Measurements from ENCODE around the gene TTLL6. TPM values are rescaled to one million over a fixed set of nuclear protein-coding genes. Genes with fewer than 3 reads are reported as not detected.

The TTLL6 gene
- total and polyA plus RNA-seq, 2 donors (not counting 3 experiments of a cell fraction or from before 2014, with no cell fraction given) = not detected

- DNase-seq (ENCODE audit: low read depth, low spot score) = no peak
- ChIA-PET CTCF (interaction anchor here (0.7 to 10.7 kb wide), 38 partner anchors 9 to 636 kb away, joined by 3 to 312 read pairs (median 5); partner anchors contain the start of genes ATP5MC1, HOXB13 and PRAC2), POLR2A (no interaction called here)
- H3K4me2 ChIP-seq (ENCODE audit: insufficient read depth, low read length) = no peak overlapping the region
- H3K27me3 ChIP-seq (ENCODE audit: control insufficient read depth in 2 of 2, insufficient read depth in 2 of 2, low read length in 2 of 2) = peaks cover 9 to 16% of the 10 kb centered on the region in 2 experiments
- H4K20me1 ChIP-seq (replicated peaks; ENCODE audit: control insufficient read depth, extremely low read depth, insufficient read depth, low read length) = no peaks in the 10 kb centered on the region
- no peaks in the 10 kb centered on the region for H3K4me1 ChIP-seq (ENCODE audit: control insufficient read depth, extremely low read depth, insufficient read depth, low read length)
- no peak overlapping the region for H3K9ac ChIP-seq (replicated peaks; ENCODE audit: extremely low read depth, insufficient read depth, low read length)
- H3K79me2 ChIP-seq (ENCODE audit: control insufficient read depth, insufficient read depth, low read length) = no peaks in the 10 kb centered on the region
- H3K9me1 ChIP-seq (replicated peaks; ENCODE audit: control insufficient read depth, extremely low read depth, insufficient read depth, low read length) = no peaks in the 10 kb centered on the region
- no peak overlapping the region for H3K27ac ChIP-seq (ENCODE audit: insufficient read depth, low read depth, low read length)
- no peak overlapping the region for H2AFZ ChIP-seq (ENCODE audit: low read depth, low read length)
- BruUV-seq (replicated peaks) = no TSS peak
- H3K36me3 ChIP-seq (ENCODE audit: control insufficient read depth in 2 of 2, extremely low read depth in 1 of 2, insufficient read depth in 2 of 2, low read length in 2 of 2) = no peaks in the 10 kb centered on the region
- intact Hi-C loops (cut with micrococcal nuclease) = loop anchor here (1.0 kb wide), 3 partner anchors 66 to 119 kb away; no protein-coding TSS in a partner anchor
- dilution Hi-C loops (cut with MboI; ENCODE audit: extremely low pct_ligation_motif_present, low sequenced_read_pairs) = no loop called here
- TF ChIP-seq FOS (IDR thresholded peaks at IDR 0.05; ENCODE audit: borderline replicate concordance, insufficient read depth, low read length) (no peak), EZH2 (IDR thresholded peaks at IDR 0.05; ENCODE audit: borderline replicate concordance, low read depth, low read length, severe bottlenecking) (peak; percentile 37)
- no peak for FAIRE-seq
- no peaks in the 10 kb centered on the region for H3K9me3 ChIP-seq (replicated peaks; ENCODE audit: control insufficient read depth, insufficient read depth, low read length)
- H3K4me3 ChIP-seq (replicated peaks in 1 of 3; ENCODE audit: insufficient read depth in 1 of 3, low read depth in 1 of 3, low read length in 3 of 3) = no peak overlapping the region
These were observed 26.4 kb downstream of the TTLL6 start for GRCh38 chr17:48790607-48791127.

- H3K4me1 ChIP-seq (ENCODE audit: control insufficient read depth, extremely low read depth, insufficient read depth, low read length) = no peaks in the 10 kb centered on the region
- POLR2A ChIA-PET = no interaction called here
- no peaks in the 10 kb centered on the region for H4K20me1 ChIP-seq (replicated peaks; ENCODE audit: control insufficient read depth, extremely low read depth, insufficient read depth, low read length)
- H3K27ac ChIP-seq (ENCODE audit: insufficient read depth, low read depth, low read length) = no peak overlapping the region
- H3K9me1 ChIP-seq (replicated peaks; ENCODE audit: control insufficient read depth, extremely low read depth, insufficient read depth, low read length) = no peaks in the 10 kb centered on the region
- intact Hi-C loops (cut with micrococcal nuclease) (no loop called here), dilution Hi-C loops (cut with MboI; ENCODE audit: extremely low pct_ligation_motif_present, low sequenced_read_pairs) (no loop called here)
- peaks cover 13 to 16% of the 10 kb centered on the region in 2 experiments for H3K27me3 ChIP-seq (ENCODE audit: control insufficient read depth in 2 of 2, insufficient read depth in 2 of 2, low read length in 2 of 2)
- H3K9me3 ChIP-seq (replicated peaks; ENCODE audit: control insufficient read depth, insufficient read depth, low read length) = no peaks in the 10 kb centered on the region
- H3K4me3 ChIP-seq (replicated peaks in 1 of 3; ENCODE audit: insufficient read depth in 1 of 3, low read depth in 1 of 3, low read length in 3 of 3) = no peak overlapping the region
- no peak overlapping the region for H3K4me2 ChIP-seq (ENCODE audit: insufficient read depth, low read length)
- no peaks in the 10 kb centered on the region for H3K36me3 ChIP-seq (ENCODE audit: control insufficient read depth in 2 of 2, extremely low read depth in 1 of 2, insufficient read depth in 2 of 2, low read length in 2 of 2)
- H2AFZ ChIP-seq (ENCODE audit: low read depth, low read length) = no peak overlapping the region
- FAIRE-seq (no peak), DNase-seq (ENCODE audit: low read depth, low spot score) (no peak)
- H3K79me2 ChIP-seq (ENCODE audit: control insufficient read depth, insufficient read depth, low read length) = no peaks in the 10 kb centered on the region
- CTCF ChIA-PET = interaction anchor here (1.0 to 10.7 kb wide), 6 partner anchors 12 to 151 kb away, joined by 3 to 312 read pairs (median 12); partner anchors contain the start of genes HOXB13 and PRAC2
- TF ChIP-seq, protein P1, sequence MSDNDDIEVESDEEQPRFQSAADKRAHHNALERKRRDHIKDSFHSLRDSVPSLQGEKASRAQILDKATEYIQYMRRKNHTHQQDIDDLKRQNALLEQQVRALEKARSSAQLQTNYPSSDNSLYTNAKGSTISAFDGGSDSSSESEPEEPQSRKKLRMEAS (IDR thresholded peaks at IDR 0.05; ENCODE audit: insufficient read depth, insufficient read length) = no peak
- TF ChIP-seq JUN (IDR thresholded peaks at IDR 0.05; ENCODE audit: borderline replicate concordance, insufficient read depth, insufficient read length, low read depth) (no peak), EZH2 (IDR thresholded peaks at IDR 0.05; ENCODE audit: borderline replicate concordance, low read depth, low read length, severe bottlenecking) (no peak), GATA2 (IDR thresholded peaks at IDR 0.05; ENCODE audit: insufficient read depth, insufficient read length, low read depth, low read length) (no peak), MYC (IDR thresholded peaks at IDR 0.05; ENCODE audit: low read depth, low read length) (no peak), FOS (IDR thresholded peaks at IDR 0.05; ENCODE audit: borderline replicate concordance, insufficient read depth, low read length) (no peak), POLR2A (IDR thresholded peaks at IDR 0.05; ENCODE audit: low read depth, low read length) (no peak), POLR2AphosphoS5 (IDR thresholded peaks at IDR 0.05; ENCODE audit: insufficient read depth, low read depth, low read length) (no peak)
- TF ChIP-seq, protein P2, sequence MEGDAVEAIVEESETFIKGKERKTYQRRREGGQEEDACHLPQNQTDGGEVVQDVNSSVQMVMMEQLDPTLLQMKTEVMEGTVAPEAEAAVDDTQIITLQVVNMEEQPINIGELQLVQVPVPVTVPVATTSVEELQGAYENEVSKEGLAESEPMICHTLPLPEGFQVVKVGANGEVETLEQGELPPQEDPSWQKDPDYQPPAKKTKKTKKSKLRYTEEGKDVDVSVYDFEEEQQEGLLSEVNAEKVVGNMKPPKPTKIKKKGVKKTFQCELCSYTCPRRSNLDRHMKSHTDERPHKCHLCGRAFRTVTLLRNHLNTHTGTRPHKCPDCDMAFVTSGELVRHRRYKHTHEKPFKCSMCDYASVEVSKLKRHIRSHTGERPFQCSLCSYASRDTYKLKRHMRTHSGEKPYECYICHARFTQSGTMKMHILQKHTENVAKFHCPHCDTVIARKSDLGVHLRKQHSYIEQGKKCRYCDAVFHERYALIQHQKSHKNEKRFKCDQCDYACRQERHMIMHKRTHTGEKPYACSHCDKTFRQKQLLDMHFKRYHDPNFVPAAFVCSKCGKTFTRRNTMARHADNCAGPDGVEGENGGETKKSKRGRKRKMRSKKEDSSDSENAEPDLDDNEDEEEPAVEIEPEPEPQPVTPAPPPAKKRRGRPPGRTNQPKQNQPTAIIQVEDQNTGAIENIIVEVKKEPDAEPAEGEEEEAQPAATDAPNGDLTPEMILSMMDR (IDR thresholded peaks at IDR 0.05; ENCODE audit: extremely low read depth in 1 of 2, insufficient read depth in 1 of 2, low read depth in 1 of 2, low read length in 2 of 2) = no peak
- BruUV-seq (replicated peaks) = no TSS peak
- H3K9ac ChIP-seq (replicated peaks; ENCODE audit: extremely low read depth, insufficient read depth, low read length) = no peak overlapping the region
These were observed 29.2 kb downstream of the TTLL6 start for GRCh38 chr17:48787828-48788227.
